Neural crest cell (in vitro differentiated cells): ENCODE results near the gene AKT3. TPM values are rescaled to one million over a fixed set of nuclear protein-coding genes. Genes with fewer than 3 reads are reported as not detected.

Source experiments
- DNase-seq: peaks from one replicate; pipeline ENCODE4 v3.0.0; 2021; ENCODE audit warnings: low read depth, mixed read lengths, low spot score
- H3K27ac Mint-ChIP-seq: one replicate; pipeline ENCODE4 v1.8.0; 2021; ENCODE audit warnings: mild to moderate bottlenecking, mixed read lengths; ENCODE audit not compliant: unreplicated experiment
- H3K27me3 Mint-ChIP-seq: 2 replicates; pipeline ENCODE4 v1.8.0; 2021; ENCODE audit warnings: low read depth, mild to moderate bottlenecking, mixed read lengths
- H3K36me3 Mint-ChIP-seq: 2 replicates; pipeline ENCODE4 v1.8.0; 2021; ENCODE audit warnings: low read depth, mild to moderate bottlenecking, mixed read lengths
- H3K4me1 Mint-ChIP-seq: 2 replicates; pipeline ENCODE4 v1.8.0; 2021; ENCODE audit warnings: mixed read lengths
- H3K4me3 Mint-ChIP-seq: one replicate; pipeline ENCODE4 v1.8.0; 2021; ENCODE audit warnings: mild to moderate bottlenecking, mixed read lengths
- H3K9me3 Mint-ChIP-seq: 2 replicates; pipeline ENCODE4 v1.8.0; 2021; ENCODE audit warnings: mixed read lengths
- CTCF ChIP-seq: fragments of 200-600 bp; sonication (generic); conservative IDR thresholded peaks from 2 replicates; pipeline ENCODE4 v1.5.0; 2021; ENCODE audit warnings: antibody characterized with exemption, mild to moderate bottlenecking
- total RNA-seq: library from RNA; stranded (reverse); gene quantifications from 2 replicates; pipeline ENCODE4 v1.2.1, GENCODE V29; 2021

AKT3 gene
- total RNA-seq, 1 donor from 2014 or later = 38.2 TPM

DNA sequence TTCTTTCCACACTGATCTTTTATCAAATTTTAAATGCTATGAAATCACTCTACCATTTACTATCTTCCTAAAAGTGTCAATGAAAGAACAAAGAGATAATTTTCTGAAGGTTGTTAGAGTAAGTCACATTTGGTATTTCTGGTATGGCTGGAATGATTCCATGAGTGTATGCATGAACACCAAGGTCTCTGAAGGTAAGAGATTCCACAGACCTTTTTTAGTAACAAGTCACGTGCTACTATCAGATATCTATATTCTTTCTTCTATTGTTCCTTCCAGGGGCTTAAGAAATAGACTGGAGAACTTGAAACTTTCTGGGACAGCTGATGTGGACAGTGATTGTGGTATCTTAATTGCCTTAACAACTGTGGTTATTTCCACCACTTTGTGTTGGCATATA is 329.2 kb downstream of the AKT3 start:
- H3K27me3 Mint-ChIP-seq = no peaks in the 10 kb centered on the region
- peaks cover 7% of the 10 kb centered on the region for H3K9me3 Mint-ChIP-seq
- TF ChIP-seq CTCF = no peak
- H3K4me1 Mint-ChIP-seq = peaks cover 17% of the 10 kb centered on the region
- H3K4me3 Mint-ChIP-seq = no peak overlapping the region
- no peak for DNase-seq
- no peak overlapping the region for H3K27ac Mint-ChIP-seq
- peaks cover 14% of the 10 kb centered on the region for H3K36me3 Mint-ChIP-seq

- peaks cover 18% of the 10 kb centered on the region for H3K36me3 Mint-ChIP-seq
- TF ChIP-seq CTCF = no peak
- H3K27ac Mint-ChIP-seq = no peak overlapping the region
- peaks cover 6% of the 10 kb centered on the region for H3K9me3 Mint-ChIP-seq
- no peaks in the 10 kb centered on the region for H3K27me3 Mint-ChIP-seq
- no peaks in the 10 kb centered on the region for H3K4me1 Mint-ChIP-seq
- DNase-seq = no peak
- no peak overlapping the region for H3K4me3 Mint-ChIP-seq
Observed at GRCh38 chr1:243514927-243515326, 335.1 kb downstream of the AKT3 start.

- Mint-ChIP-seq H3K9me3 (peaks cover 6% of the 10 kb centered on the region), H3K4me1 (no peaks in the 10 kb centered on the region), H3K4me3 (no peak overlapping the region), H3K27ac (no peak overlapping the region), H3K36me3 (peaks cover 17% of the 10 kb centered on the region), H3K27me3 (no peaks in the 10 kb centered on the region)
- no peak for TF ChIP-seq CTCF
- DNase-seq = no peak
Observed at GRCh38 chr1:243513726-243514491, 336.1 kb downstream of the AKT3 start.

DNA sequence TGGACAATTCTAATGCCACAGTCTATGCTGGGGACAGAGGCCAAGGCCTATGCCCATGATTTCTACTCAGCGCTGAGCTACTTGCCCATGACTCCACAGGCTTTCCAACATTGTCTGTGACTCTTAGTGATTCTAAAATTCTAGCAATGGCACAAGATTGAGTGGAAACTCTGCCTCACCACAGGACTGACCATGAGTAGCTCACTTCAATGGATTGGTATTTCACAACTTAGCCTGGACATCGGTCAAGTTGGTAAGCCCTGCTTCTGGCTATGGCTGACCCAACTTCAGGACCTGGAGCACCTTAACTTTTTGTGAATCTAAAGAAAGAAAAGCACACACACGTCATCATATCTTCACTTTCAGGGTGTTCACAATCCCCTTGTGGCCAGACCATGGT is 339.1 kb downstream of the AKT3 start:
- peaks cover 9% of the 10 kb centered on the region for H3K36me3 Mint-ChIP-seq
- TF ChIP-seq CTCF = no peak

DNA sequence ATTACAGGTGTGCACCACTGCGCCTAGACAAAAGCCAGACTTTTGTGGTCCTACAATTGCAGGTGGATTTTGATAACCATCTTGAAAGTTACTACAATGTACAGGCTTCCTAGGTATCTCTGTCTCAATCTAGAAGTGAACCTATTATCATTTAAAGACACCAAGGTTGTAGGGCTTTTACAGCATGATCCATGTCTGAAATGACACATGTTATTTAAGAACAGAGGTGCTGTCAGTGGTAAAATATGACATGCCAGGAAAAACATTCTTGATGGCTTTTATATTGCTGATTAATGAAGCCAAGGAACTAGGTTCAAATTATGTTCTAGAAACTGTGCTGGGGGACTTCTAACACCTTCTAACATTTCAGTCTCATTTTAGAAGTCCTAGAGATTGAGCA is 341.1 kb downstream of the AKT3 start:
- no peak overlapping the region for H3K4me3 Mint-ChIP-seq
- peaks cover 38% of the 10 kb centered on the region for H3K4me1 Mint-ChIP-seq
- TF ChIP-seq CTCF = no peak
- no peak overlapping the region for H3K27ac Mint-ChIP-seq
- peaks cover 2% of the 10 kb centered on the region for H3K9me3 Mint-ChIP-seq
- no peak for DNase-seq
- H3K36me3 Mint-ChIP-seq = peaks cover 11% of the 10 kb centered on the region
- no peaks in the 10 kb centered on the region for H3K27me3 Mint-ChIP-seq

More for the DNA sequence above, 339.1 kb downstream of the AKT3 start:
- Mint-ChIP-seq H3K4me3 (no peak overlapping the region), H3K9me3 (peaks cover 2% of the 10 kb centered on the region), H3K27me3 (no peaks in the 10 kb centered on the region), H3K27ac (no peak overlapping the region), H3K4me1 (peaks cover 26% of the 10 kb centered on the region)
- no peak for DNase-seq
